OCI-LY3 (cell line): ENCODE data around the gene KLHDC3.

Experiments used
- EZH2phosphoT487 ChIP-seq: fragments of 200-600 bp; shearing (Covaris generic); IDR thresholded peaks from 2 replicates; pipeline ENCODE4 v1.6.1; 2018; ENCODE audit warnings: antibody characterized with exemption, mixed run types, low read depth
- TF ChIP-seq, protein P1 (sequence below): fragments of 200-600, 300-600 bp; sonication (generic); IDR thresholded peaks from 2 replicates; pipeline ENCODE4 v1.5.1; 2014; ENCODE audit warnings: antibody characterized with exemption, low read length, low read depth

DNA sequence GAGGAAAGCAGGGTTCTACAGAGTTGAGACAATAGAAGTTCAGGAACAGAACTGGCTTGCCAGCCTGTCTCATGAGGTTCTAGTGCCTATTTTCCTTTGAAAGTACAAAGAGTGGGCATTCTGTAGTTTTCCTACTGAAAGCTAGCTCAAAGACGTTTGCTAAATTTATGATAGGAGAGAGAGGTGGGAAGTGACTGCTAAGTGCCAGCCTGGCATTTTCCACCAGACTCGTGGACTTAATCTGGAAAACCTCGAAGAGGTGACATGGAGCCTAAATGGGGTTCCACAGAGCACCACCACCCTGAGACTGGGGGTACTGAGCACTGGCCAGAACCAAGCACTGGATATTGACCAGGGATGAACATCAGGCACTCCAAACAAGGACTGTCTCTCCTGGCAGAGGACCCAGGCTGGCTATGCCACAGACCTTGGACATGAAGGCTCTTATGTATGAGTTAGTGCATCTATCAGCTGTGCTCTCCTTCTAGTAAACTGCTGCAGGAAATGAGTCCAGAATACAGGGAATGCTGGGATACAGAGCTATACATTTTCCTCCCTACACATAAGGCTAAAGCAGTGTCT lies 42.2 kb upstream of the KLHDC3 start:
- TF ChIP-seq, protein P1, sequence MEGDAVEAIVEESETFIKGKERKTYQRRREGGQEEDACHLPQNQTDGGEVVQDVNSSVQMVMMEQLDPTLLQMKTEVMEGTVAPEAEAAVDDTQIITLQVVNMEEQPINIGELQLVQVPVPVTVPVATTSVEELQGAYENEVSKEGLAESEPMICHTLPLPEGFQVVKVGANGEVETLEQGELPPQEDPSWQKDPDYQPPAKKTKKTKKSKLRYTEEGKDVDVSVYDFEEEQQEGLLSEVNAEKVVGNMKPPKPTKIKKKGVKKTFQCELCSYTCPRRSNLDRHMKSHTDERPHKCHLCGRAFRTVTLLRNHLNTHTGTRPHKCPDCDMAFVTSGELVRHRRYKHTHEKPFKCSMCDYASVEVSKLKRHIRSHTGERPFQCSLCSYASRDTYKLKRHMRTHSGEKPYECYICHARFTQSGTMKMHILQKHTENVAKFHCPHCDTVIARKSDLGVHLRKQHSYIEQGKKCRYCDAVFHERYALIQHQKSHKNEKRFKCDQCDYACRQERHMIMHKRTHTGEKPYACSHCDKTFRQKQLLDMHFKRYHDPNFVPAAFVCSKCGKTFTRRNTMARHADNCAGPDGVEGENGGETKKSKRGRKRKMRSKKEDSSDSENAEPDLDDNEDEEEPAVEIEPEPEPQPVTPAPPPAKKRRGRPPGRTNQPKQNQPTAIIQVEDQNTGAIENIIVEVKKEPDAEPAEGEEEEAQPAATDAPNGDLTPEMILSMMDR = no peak
- no peak for TF ChIP-seq EZH2phosphoT487
